Muscle of leg (tissue), 9 donors: Measurements from ENCODE around the gene SPATA13. TPM values are rescaled to one million over a fixed set of nuclear protein-coding genes. Genes with fewer than 3 reads are reported as not detected.

Experiments used
- polyA plus RNA-seq, 8 donors: library from polyadenylated mRNA; unstranded; fragments of 120-200 nt; gene quantifications; one replicate each; pipeline versions ENCODE4 v1.2.1 to v1.2.3, GENCODE V29; 2013; ENCODE audit warnings: inconsistent platforms in 1 of 8, low replicate concordance in 1 of 8; ENCODE audit not compliant: insufficient read length in 8 of 8, insufficient read depth in 1 of 8
- total RNA-seq: library from RNA; stranded (reverse); fragments of 120-200 nt; gene quantifications from one replicate; pipeline ENCODE4 v1.2.4, GENCODE V29; 2013

Gene SPATA13
- total and polyA plus RNA-seq, 9 donors, result 2.7 to 4.5 (median 3.3) TPM

Other genes with a start within 250 kb of the SPATA13 start
- 3.5 TPM for gene C1QTNF9, start 148.9 kb downstream of the SPATA13 start, total RNA-seq
- gene C1QTNF9, start 148.9 kb downstream of the SPATA13 start, polyA plus RNA-seq, result 1 to 10 TPM; 3.5 to 8.0 (median 5.7) TPM